Cortex of kidney (tissue), 1 donor: ENCODE data around the gene GLYATL3.

Source experiments
- DNase-seq: peaks from one replicate; lab custom pipeline; 2025; lab: John Stamatoyannopoulos, UW

GLYATL3 gene

DNA sequence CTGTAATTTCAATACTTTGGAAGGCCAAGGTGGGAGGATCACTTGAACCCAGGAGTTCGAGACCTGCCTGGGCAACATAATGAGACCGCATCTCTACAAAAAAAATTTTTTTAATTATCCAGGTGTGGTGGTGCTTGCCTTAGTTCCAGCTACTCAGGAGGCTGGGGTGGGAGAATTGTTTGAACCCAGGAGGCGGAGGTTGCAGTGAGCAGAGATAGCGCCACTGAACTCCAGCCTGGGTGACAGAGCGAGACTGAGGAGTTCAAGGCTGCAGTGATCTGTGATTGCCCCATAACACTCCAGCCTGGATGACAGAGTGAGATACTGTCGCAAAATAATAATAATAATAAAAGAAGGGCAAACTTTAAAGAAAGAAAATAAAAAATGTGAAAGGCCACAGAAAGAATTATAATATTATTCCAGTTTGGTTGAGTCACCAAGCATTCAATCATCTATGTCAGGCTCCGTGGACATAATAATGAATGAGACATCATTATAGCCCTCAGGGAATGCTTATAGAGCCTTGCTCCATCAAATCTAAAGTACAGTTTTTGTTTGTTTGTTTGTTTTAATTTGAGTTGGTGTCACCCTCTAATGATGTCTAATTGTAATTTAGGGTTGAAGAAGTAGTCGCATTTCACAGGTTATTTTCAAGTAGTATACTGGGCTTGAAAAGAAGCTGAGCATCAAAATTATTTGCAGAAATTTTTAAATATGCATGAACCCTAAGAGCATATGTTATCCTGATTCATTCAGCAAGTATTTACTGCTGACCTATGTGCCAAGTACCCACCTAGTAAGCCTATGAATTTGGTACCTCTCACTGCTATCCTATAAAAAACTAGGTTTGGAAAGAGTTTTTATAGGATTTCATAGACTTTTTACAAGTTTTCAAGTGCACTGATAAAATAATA, 15.1 kb downstream of the GLYATL3 start:
- no peak for DNase-seq

DNA sequence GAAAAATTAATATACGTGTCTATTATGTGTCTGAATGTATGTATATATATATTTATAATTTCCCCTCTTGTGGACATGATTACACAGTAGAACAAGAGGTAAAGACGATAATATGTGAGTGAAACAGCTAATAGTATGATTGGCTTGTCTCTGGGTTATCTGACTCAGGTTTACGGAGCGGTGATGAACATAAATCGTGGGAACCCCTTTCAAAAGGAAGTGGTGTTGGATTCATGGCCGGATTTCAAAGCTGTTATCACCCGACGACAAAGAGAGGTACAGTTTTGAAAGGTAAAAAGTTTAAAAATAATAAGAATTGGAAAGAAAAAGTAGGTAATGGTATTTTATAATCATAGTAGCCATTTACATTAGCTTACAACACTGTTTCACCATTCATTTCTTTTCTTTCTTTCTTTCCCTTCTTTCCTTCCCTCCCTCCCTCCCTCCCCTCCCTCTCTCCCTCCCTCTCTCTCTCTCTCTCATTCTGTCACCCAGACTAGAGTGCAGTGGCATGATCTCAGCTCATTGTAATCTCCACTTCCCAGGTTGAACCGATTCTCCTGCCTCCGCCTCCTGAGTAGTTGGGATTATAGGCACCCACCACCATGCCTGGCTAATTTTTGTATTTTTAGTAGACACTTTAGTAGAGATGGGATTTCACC, 15.9 kb downstream of the GLYATL3 start:
- no peak for DNase-seq

DNA sequence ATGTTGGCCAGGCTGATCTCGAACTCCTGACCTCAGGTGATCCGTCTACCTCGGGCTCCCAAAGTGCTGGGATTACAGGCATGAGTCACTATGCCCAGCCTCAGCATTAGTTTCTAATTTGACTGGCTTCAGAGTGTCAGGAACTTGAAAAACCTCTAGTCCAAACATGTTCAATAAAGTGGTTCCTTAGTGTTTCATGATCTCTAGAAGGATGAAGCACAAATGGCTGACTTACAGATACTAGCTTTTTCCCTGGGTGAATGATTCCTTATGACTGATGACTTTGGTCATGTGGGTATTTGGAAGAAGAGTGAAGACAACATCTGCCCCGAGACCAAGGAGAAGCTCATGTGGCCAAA, 16.4 kb downstream of the GLYATL3 start:
- no peak for DNase-seq

DNA sequence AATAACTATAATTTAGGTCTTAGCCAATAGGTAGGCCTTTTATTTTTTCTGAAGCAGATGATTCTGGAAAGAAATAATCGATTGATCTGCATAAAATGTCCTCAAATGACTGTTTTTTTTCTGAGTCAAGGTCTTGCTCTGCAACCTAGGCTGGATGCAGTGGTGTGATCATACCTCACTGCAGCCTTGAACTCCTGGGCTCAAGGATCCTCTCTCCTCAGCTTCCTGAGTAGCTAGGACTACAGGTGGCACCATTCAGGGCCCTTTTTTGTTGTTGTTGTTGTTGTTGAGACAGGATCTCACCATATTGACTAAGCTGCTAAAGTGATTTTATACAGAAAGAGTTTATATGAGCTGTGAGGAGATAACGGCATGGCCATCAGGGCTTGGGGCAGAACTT, 18.2 kb downstream of the GLYATL3 start:
- no peak for DNase-seq

DNA sequence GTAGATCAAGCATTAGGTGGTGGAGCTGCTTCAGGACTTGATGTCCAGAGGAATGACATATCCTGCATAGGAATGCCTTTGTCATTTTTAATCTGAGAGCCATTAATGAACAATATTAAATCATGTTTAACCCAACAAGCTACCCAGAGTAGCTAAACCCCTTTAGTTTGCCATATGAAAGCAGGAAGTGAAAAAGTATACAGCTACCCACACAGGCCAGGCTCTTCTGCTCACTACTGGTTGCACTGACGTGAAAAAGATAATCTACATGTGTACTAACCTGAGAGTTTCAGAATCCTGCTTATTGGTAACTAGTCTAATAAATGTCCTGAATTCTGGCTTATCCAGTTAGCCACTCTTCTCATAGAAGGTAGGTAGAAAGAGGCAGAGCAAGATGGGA, 19.9 kb downstream of the GLYATL3 start:
- no peak for DNase-seq

DNA sequence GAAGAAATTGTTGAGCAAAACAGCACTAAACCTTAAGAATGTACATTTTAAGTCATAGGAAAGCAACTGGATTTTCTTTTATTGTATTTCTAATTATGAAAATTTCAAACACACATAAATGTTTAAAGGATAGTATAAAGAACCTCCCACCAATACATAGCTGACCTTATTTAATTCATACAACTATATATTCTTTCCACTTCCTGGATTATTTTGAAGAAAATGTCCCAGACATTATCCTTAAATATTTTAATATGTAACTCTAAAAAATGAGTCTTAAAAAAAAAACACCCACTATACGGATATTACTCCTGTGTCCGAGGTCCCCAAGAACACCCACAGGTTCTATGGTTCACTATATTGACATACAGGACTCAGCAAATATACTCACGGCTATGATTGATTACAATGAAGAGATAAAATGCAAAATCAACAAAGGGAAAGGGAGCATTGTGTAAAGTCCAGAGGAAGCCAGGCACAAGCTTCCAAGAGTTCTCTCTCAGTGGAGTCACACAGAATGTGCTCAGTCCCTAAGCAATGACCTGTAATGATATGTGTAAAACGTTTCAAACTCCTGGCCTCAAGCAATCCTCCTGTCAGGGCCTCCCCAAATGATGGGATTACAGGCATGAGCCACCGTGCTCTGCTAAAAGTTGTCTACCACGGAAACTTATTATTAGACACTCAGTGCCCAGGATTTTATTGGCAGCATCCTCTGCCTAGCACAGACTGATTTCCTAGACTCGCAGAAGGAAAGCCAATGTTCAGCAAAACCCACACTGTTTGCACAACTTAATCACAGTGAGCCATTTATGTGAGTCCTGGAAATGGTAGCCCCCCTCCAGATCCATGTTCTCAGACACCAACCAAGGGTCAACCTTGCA, 23.2 kb downstream of the GLYATL3 start:
- no peak for DNase-seq

DNA sequence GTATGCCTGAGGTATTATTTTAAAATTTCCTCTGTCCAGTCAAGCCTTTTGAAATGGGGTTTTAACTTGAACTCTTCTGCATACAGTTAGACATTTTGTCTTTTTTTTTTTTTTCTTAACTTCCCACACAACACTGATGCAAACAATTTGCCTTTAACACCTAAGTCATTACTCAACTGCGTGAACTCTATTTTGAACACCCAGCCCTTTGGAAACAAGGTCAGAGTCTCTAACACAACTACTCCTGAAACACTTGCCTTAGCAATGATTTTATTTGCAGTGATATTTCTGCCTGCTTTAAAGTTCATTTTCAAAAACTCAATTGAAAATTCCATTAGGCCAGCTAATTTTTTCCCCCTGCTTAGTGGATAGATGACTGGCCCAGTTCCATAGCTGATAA, 24.2 kb downstream of the GLYATL3 start:
- no peak for DNase-seq

DNA sequence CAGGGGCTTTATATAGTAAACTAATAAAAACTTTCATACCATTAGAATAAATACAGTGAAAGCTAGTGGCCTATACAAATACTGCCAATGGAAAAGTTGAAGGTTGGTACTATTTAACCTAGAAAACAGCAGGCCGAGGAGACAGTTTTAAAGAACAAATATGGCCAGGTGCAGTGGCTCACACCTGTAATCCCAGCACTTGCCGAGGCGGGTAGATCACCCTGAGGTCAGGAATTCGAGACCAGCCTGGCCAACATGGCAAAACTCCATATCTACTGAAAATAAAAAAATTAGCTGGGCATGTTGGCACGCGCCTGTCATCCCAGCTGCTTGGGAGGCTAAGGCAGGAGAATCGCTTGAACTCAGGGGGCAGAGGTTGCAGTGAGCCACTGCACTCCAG, 24.8 kb downstream of the GLYATL3 start:
- DNase-seq: no peak

DNA sequence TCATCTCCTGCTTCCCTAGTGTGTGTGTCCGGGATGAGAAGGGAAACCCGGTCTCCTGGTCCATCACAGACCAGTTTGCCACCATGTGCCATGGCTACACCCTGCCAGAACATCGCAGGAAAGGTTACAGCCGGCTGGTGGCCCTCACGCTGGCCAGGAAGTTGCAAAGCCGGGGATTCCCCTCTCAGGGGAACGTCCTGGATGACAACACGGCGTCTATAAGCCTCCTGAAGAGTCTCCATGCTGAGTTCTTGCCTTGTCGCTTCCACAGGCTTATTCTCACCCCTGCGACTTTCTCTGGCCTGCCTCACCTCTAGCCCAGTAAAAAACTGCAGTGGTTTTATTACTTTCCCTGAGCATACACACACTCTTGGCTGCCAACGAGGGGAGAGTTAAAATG, 26.9 kb downstream of the GLYATL3 start:
- DNase-seq: no peak

DNA sequence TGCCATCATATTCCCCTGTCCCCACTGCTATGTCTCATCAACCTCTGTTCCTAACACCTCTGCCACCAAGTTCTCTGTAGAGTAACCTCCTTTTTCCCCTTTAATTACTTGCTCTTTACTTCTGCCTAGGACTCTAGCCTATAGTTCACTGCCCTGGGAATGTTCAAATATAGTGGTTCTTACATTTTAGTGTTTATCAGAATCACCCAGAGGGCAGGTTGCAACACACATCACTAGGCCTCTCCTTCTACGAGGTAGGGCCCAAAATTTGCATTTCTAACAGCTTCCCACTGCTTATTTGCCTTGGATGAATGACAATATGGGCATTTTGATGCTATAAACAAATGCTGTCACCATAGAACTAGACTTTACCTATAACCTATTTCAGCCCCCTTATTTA, 27.6 kb downstream of the GLYATL3 start:
- no peak for DNase-seq

DNA sequence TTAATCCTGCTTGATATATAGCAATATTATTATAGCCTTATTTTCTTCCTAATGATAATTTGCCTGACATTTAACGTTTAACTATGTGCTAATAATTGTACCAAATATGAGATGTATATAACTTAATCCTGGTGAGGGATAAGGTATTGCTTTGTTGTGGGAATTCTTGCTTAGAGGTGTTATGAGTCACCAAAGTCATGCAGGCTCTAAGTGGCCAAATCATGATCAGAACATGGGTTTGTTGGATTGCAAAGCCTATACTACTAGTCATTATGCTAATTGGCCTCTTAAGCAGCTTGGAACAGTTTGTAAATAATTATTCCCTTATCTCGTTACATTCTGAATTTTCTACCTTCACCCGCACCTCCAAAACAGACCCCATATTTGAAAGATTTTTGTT, 28.8 kb downstream of the GLYATL3 start:
- no peak for DNase-seq

DNA sequence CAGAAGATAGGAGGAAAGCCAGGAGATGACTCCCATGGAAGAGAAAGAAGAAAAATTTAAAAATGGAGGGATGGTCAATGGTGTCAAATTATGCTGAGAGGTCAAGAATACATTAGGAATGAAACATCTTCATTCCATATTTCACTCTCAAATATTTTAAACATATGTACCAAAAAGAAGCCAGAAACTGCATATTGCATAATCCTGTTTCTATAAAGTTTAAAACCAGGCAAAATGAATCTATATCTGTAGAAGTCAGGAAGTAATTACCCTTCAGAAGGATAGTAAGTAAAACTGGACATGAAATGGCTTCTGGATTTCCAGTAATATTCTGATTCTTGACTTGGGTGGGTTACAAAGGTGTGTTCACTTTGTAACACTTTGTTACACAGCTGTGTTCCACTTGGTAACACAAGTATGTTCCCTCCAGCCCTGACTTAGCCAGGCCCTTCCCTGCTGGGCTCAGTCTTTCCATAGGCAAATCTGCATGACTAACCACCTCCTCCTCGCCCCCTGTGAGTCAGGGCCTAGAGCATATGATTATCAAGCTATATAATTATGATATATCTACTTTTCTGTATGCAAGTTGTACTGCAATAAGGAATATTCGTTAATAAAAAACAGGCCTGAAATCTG, 30.5 kb downstream of the GLYATL3 start:
- no peak for DNase-seq

DNA sequence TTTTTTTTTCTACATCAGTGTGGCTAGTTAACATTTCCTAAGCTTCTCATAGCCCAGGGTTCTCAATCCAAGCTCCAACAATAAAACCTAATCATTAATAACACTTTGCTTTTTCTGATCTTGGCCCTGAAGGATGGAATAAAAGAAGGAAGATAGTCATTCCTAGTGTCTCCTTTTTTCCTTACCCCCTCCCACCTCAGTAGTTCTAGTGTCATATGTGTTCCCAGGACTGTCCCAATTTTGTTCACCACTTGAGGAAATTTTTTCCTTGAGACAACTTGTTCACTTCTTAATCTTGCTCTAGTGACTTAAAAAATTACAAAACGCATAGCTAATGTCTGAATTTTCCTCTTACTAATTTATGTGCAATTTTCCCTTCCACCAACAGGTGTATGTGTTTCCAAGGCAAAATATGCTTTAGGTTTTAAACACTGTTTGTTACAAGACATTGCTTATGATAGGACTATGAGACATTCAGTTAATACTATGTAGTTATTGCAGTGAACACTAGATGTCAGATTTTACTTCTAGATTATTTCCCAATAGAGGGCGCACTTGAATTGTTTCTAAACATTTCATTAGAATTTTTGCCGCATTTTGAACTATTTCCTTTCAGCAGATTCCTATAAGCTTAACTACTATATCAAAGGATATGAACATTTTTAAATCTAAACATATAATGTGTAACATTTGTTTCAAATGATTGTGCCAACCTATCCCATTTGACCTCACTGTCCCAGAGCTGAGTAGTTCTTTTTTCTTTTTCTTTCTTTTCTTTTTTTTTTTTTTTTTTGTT, 32.2 kb downstream of the GLYATL3 start:
- DNase-seq: no peak

DNA sequence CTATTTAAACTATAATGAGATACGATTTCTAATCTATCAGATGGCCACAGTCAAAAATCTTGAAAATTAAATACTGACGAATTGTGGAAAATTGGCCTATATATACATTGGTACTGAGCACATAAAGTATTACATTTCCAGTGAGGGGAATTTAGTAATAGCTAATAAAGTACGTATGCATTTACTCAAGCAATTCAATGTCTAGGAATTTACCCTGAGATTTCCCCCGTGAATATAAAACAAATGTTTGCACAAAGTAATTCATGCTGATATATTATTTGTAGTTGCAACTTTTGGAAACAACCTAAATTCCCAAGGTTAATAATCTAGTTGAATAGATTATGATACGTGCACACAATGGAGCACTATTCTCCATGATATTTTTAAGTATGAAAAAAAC, 36.1 kb downstream of the GLYATL3 start:
- DNase-seq: no peak

DNA sequence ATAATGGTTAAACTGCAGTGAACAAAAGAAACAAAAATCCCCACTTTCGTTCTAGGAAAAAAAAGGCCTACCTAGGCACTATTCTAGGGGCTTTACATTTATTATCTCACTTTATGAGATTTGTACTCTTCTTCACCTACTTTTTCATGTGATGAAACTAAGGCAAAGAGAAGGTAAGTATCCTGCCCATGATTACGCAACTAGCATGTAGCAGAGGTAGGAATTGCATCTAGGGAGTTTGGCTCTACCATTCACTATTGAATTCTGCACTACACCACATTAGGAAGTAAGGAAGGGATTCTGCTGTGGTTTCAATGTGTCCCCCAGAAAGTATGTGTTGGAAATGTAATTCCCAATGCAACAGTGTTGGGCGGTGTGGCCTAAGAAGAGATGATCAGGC, 39.4 kb downstream of the GLYATL3 start:
- no peak for DNase-seq

DNA sequence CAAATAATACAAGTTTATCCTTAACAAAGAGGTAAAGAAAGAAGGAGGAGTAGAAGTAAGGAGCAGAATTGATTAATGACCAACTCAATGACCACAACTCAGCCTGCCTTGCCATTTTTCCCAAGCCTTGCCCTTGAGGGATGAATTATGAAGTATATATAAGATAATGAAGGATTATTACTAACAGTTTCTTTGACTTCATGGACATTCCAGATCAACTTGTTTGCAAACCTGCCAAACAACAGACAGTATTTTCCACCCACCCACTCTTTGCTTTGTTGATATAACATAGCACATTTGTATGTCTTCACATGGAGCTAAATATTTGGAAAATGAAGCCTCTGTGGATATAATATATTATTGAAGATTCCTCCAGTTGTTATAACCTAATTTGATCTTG, 40.9 kb downstream of the GLYATL3 start:
- no peak for DNase-seq

DNA sequence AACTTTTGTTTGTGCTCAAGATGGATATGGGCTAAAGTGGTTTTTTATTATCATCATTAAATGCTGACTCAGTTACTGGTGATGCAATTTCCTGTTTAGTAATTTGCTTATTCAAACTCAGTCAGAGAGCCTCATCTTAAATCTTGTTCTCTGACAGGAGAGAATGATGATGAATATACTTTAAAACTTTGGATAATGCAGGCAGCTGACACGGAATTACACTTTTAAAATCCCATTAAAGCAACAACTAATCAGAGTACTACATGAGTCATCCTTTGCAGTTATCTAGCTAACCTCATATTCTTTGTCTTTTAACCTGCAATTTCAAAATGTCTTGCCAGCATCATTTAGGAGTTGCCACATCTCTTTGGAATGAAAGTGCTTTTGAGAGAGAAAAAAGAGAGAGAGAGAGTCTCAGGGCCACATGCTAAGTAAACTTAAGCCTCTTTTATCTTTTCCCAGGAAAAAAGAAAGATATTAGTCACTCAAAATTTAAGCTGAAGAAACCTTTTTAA, 41.5 kb downstream of the GLYATL3 start:
- no peak for DNase-seq

DNA sequence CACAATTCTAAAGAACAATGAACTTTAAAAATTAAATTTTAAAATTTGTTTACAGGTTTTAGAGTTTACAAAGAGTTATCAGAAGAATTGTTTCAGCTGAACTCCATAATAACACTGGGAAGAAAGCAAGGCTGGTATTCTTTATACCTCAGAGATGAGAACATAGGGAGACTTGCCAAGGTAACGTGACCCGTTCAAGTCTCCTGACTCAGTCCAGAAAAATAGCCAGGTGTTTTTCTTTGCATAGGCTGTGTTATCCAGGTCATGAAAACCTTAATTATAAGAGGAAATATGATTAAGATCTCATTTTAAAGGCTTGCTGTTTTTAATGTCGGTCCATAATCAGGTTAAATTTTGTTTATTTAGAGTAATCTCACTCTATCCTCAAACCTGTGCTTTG, 42.2 kb downstream of the GLYATL3 start:
- no peak for DNase-seq

DNA sequence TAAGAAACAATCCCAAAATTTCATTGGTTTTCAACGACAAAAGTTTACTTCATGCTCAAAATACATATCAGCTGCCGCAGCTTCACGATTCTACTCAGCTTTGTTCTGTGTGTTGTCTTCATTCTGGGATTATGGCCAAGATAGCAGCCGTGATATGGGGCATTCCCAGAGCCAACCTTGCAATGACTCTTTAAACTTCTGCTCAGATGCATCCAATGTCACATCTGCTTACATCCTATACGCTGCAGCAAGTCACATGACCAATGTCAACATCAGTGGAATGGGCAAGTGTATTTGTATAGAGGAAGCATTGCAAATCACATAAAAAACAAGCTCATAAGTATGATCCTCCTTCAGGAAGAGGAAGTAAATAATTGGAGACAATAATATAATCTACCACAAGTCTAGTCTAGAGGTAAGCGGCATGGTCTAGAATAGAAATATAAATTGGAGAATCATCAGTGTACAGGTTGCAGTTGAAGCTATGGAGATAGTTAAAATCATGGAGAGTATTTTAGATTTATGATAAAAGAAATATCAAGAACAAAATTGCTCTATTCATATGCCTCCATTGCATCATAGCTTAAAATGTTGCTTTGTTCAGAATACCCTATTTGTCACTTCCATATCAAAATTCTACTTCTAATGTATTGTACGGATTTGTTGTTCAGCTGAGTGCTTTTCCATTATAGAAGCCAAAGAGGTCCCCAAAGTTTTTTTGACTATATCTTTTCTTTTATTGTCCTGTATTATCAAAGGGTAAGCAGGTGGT, 43.5 kb downstream of the GLYATL3 start:
- DNase-seq: no peak

DNA sequence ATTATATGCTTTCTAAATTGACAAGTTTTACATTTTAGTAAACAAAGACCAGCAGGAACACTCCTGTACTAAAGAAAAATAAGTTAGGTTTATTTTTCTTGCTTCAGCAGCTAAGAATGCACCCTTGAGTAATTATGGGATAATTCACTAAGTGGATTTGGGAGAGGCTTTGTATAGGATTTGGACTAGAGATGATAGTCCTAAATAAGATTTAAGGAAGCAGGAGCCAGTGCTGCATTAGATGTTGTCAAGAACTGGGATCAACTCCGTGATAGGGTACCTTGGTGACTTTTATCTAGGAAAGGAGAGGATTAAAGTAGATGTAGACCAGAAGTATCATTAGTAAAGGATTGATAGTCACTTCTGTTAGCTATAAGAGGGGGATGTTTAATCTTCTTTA, 46.6 kb downstream of the GLYATL3 start:
- no peak for DNase-seq
